BE2C (cell line): Measurements from ENCODE around the gene LRRC43.

Experiments used
- DNase-seq: peaks from one replicate; pipeline ENCODE4 v3.0.0-alpha.2; 2020
- H3K27me3 ChIP-seq: fragments of 250-450 bp; sonication (Bioruptor Pico); 2 replicates; pipeline ENCODE4 v1.5.1; 2020; ENCODE audit warnings: mild to moderate bottlenecking
- H3K36me3 ChIP-seq: fragments of 250-450 bp; sonication (Bioruptor Pico); 2 replicates; pipeline ENCODE4 v1.5.1; 2020; ENCODE audit warnings: mild to moderate bottlenecking
- H3K4me1 ChIP-seq: fragments of 250-450 bp; sonication (Bioruptor Pico); 2 replicates; pipeline ENCODE4 v1.5.1; 2020
- H3K4me3 ChIP-seq: 2 replicates; pipeline ENCODE4 v1.5.1; 2011; ENCODE audit warnings: low read depth, low read length
- H3K9me3 ChIP-seq: fragments of 250-450 bp; sonication (Bioruptor Pico); 2 replicates; pipeline ENCODE4 v1.5.1; 2020
- TF ChIP-seq, protein P1 (sequence below): IDR thresholded peaks from 2 replicates; pipeline ENCODE4 v1.5.1; 2012; ENCODE audit warnings: mild to moderate bottlenecking, low read depth, low read length

The LRRC43 gene

DNA sequence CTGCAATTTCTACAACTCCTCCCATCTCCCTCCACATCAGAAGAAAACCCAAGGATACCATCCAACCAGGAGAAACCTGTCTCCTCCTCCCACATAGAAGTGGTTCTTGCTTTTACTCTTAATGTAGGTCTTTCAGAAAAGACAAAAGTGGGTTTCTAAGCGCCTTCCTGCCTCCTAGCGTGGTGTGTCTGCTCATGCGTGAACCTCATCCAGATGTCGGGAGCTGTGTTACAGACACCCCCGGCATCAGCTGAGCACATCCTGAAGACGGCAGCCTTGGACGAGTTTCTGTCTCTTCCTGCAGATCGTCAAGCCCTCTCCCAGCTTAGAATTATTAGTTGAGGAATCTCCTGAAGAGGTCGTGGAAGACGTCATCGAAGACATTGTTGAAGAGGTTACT is 9.5 kb downstream of the LRRC43 start:
- H3K36me3 ChIP-seq: no peaks in the 10 kb centered on the region
- no peaks in the 10 kb centered on the region for H3K27me3 ChIP-seq
- H3K4me1 ChIP-seq: no peaks in the 10 kb centered on the region; the same call in 1 of the 2 replicates
- no peak for DNase-seq
- H3K9me3 ChIP-seq: no peaks in the 10 kb centered on the region
- no peak overlapping the region for H3K4me3 ChIP-seq
- TF ChIP-seq, protein P1, sequence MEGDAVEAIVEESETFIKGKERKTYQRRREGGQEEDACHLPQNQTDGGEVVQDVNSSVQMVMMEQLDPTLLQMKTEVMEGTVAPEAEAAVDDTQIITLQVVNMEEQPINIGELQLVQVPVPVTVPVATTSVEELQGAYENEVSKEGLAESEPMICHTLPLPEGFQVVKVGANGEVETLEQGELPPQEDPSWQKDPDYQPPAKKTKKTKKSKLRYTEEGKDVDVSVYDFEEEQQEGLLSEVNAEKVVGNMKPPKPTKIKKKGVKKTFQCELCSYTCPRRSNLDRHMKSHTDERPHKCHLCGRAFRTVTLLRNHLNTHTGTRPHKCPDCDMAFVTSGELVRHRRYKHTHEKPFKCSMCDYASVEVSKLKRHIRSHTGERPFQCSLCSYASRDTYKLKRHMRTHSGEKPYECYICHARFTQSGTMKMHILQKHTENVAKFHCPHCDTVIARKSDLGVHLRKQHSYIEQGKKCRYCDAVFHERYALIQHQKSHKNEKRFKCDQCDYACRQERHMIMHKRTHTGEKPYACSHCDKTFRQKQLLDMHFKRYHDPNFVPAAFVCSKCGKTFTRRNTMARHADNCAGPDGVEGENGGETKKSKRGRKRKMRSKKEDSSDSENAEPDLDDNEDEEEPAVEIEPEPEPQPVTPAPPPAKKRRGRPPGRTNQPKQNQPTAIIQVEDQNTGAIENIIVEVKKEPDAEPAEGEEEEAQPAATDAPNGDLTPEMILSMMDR: no peak

DNA sequence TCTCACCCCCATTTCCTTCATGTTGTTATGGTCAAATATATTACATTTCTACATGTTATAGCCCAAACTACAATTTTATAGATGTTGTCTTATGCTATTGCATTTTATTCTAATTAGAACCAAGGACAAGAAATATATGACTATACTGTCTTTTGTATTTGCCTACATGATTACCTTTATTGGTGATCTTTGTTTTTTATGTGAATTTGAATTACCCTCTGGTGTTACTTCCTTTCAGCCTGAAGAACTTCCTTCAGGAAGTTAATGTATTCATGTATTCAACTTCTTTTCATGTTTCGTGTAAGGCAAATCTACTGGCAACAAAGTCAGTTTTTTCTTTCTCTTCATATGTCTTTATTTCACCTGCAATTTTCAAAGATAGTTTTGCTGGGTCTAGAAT is 11.9 kb downstream of the LRRC43 start:
- no peaks in the 10 kb centered on the region for H3K27me3 ChIP-seq
- no peaks in the 10 kb centered on the region for H3K9me3 ChIP-seq
- H3K36me3 ChIP-seq: no peaks in the 10 kb centered on the region
- DNase-seq: no peak
- H3K4me3 ChIP-seq: no peak overlapping the region
- H3K4me1 ChIP-seq: no peaks in the 10 kb centered on the region; the same call in 1 of the 2 replicates
- TF ChIP-seq, protein P1: no peak

DNA sequence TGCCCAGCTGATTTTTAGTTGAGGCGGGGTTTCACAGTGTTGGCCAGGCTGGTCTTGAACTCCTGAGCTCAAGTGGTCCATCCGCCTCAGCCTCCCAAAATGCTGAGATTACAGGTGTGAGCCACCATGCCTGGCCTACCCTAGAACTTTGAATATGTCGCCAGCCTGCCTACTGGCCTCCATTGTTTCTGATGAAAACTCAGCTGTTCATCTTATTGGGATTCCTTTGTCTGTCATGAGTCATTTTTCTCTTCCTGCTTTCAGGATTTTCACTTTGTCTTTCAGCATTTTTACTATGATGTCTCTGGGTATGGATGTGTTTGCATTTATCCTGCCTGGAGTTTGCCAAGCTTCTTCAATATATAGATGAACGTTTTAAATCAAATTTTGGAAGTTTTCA is 12.5 kb downstream of the LRRC43 start:
- H3K4me1 ChIP-seq: no peaks in the 10 kb centered on the region; the same call in 1 of the 2 replicates
- H3K36me3 ChIP-seq: no peaks in the 10 kb centered on the region
- DNase-seq: no peak
- H3K4me3 ChIP-seq: no peak overlapping the region
- TF ChIP-seq, protein P1: no peak
- no peaks in the 10 kb centered on the region for H3K27me3 ChIP-seq
- H3K9me3 ChIP-seq: no peaks in the 10 kb centered on the region

DNA sequence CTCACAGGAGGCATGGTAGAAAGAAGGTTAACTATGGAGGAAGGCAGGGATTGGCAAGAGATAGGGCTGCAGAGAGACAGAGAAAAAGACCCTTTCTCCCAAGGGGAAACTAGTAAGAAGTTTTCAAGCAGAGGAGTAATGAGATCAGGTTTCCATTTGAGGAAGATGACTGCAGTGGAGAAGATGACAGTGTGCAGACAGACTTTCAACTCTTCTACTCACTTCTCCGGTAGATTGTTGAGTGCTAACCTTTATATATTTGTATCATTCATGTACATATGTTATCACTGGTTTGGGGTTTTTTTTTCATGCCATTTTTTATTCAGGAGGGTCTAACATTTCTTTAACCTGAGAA is 14.7 kb downstream of the LRRC43 start:
- Histone ChIP-seq H3K27me3 (no peaks in the 10 kb centered on the region), H3K9me3 (no peaks in the 10 kb centered on the region), H3K4me3 (no peak overlapping the region), H3K4me1 (peaks cover 10% of the 10 kb centered on the region), H3K36me3 (no peaks in the 10 kb centered on the region)
- TF ChIP-seq, protein P1: no peak
- DNase-seq: no peak

DNA sequence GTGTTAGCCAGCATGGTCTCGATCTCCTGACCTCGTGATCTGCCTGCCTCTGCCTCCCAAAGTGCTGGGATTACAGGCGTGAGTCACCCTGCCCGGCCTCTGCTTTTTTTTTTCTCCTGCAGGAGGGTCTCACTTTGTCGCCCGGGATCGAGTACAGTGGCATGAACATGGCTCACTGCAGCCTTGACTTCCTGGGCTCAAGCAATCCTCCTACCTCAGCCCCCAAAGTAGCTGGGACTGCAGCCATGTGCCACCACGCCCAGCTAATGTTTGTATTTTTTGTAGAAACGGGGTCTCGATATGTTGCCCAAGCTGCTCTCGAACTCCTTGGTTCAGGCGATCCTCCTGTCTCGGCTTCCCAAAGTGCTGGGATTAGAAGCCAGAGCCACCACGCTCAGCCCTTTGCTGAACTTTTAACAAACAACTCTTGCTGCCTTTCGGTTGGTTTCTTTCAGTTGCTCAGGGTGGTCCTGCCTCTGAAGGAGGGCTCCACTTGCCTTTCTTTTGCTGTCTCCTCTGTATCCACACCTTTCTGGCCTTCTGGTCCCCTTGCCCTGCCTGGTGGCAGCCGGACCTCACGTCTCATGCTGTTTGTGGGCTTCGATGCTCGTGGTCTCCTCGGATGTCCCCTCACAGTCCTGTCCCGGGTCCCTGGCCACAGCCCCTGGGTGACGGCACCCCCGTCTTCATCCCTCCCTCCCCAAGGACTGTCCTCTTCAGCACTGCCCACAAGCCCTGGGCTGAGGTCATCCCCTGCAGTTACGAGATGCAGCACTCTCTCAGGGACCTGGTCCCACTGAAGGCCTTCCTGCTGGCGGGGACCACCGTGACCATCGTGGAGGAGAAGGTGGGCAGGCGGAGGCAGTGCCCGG is 16.8 kb downstream of the LRRC43 start:
- TF ChIP-seq, protein P1: no peak
- peaks cover 14% of the 10 kb centered on the region for H3K4me1 ChIP-seq
- H3K27me3 ChIP-seq: peaks cover 12% of the 10 kb centered on the region
- DNase-seq: no peak
- no peaks in the 10 kb centered on the region for H3K36me3 ChIP-seq
- H3K9me3 ChIP-seq: no peaks in the 10 kb centered on the region
- no peak overlapping the region for H3K4me3 ChIP-seq

DNA sequence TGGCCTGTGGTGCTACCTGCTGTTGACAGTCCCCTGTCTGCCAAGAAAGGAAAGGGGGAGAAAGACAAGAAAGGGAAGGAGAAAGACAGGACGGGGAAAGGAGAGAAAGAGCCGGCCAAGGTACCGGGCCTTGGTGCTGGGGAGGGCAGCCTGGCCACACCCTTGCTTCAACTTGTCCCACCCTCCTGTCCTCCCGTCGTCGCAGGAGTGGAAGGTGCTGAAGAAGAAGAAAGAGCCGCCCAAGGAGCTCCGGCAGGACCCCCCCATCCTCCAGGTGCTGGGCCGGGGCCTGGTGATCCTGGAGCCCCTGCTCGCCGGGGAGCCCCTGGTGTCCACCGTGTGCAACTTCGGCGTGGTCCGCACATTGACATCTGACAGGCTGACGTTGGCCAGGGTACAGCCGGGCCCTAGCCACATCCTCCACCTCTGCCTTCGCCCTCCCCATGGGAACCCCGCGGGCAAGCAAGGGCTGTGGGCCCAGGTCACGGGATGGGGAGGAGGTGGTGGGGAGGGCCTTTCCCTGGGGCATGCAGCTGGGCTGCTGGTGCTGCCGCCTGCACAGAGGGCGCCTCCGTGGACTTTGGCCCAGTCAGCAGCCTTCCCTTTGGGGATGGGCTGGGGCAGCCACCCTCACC is 17.7 kb downstream of the LRRC43 start:
- Histone ChIP-seq H3K36me3 (no peaks in the 10 kb centered on the region), H3K9me3 (no peaks in the 10 kb centered on the region), H3K27me3 (peaks cover 19% of the 10 kb centered on the region), H3K4me3 (no peak overlapping the region), H3K4me1 (peaks cover 14% of the 10 kb centered on the region)
- DNase-seq: peak; percentile 61
- TF ChIP-seq, protein P1: no peak; the same call in 1 of the 2 replicates
